22Rv1 (cell line): ENCODE measurements around the gene ZFP64.

Source experiments
- CTCF ChIP-seq: fragments of 450-650 bp; IDR thresholded peaks from 2 replicates; pipeline ENCODE4 v1.5.1; 2017; ENCODE audit warnings: mild to moderate bottlenecking
- ZFX ChIP-seq: fragments of 450-650 bp; IDR thresholded peaks from 2 replicates; pipeline ENCODE4 v1.6.1; 2017; ENCODE audit warnings: antibody characterized with exemption, borderline replicate concordance

GRCh38 chr20:52219441-52219840, 27.9 kb upstream of the ZFP64 start:
- TF ChIP-seq CTCF (peak; percentile 29), ZFX (no peak)
